ENCODE results near the gene EXD3. TPM values are rescaled to one million over a fixed set of nuclear protein-coding genes. Genes with fewer than 3 reads are reported as not detected.

EXD3 gene
- total and polyA plus RNA-seq, 2 of the 13 experiments (the other 11 are each of a cell fraction or from before 2014, with no cell fraction given), result 2.7 to 4.8 TPM

- no peak for TF ChIP-seq HNRNPK (IDR thresholded peaks at IDR 0.05; ENCODE audit: low read depth, low read length, poor library complexity, severe bottlenecking)
- no peak for TF ChIP-seq ZNF382 (CRISPR knock-in tag; IDR thresholded peaks at IDR 0.05; ENCODE audit: borderline replicate concordance)
- no peak for TF ChIP-seq ZNF225 (CRISPR knock-in tag; IDR thresholded peaks at IDR 0.05)
- TF ChIP-seq ZNF775 (CRISPR knock-in tag; IDR thresholded peaks at IDR 0.05; ENCODE audit: borderline replicate concordance), result no peak
- TF ChIP-seq, protein P1, sequence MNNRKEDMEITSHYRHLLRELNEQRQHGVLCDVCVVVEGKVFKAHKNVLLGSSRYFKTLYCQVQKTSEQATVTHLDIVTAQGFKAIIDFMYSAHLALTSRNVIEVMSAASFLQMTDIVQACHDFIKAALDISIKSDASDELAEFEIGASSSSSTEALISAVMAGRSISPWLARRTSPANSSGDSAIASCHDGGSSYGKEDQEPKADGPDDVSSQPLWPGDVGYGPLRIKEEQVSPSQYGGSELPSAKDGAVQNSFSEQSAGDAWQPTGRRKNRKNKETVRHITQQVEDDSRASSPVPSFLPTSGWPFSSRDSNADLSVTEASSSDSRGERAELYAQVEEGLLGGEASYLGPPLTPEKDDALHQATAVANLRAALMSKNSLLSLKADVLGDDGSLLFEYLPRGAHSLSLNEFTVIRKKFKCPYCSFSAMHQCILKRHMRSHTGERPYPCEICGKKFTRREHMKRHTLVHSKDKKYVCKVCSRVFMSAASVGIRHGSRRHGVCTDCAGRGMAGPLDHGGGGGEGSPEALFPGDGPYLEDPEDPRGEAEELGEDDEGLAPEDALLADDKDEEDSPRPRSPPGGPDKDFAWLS (CRISPR knock-in tag; IDR thresholded peaks at IDR 0.05; ENCODE audit: borderline replicate concordance), result no peak
- 0 out of 2 replicates have a peak, but pooled peaks have one; percentile 31 for TF ChIP-seq IRF9 (CRISPR knock-in tag; IDR thresholded peaks at IDR 0.05; ENCODE audit: borderline replicate concordance)
- no peak for TF ChIP-seq ZNF878 (CRISPR knock-in tag; IDR thresholded peaks at IDR 0.05)
- TF ChIP-seq DDIT3 (CRISPR knock-in tag; IDR thresholded peaks at IDR 0.05), result no peak
- no peak for TF ChIP-seq ZNF557 (CRISPR knock-in tag; IDR thresholded peaks at IDR 0.05)
- no peak for TF ChIP-seq MAFK (conservative IDR thresholded peaks at IDR 0.05 in 1 of 2, IDR thresholded peaks at IDR 0.05 in 1 of 2; ENCODE audit: low read length in 2 of 2)
- peak; percentile 31 for TF ChIP-seq HNRNPLL (IDR thresholded peaks at IDR 0.05; ENCODE audit: low read depth, low read length, poor library complexity, severe bottlenecking)
- 0 out of 2 replicates have a peak, but pooled peaks have one; percentile 36 for TF ChIP-seq TFDP1 (CRISPR knock-in tag; IDR thresholded peaks at IDR 0.05; ENCODE audit: borderline replicate concordance)
- TF ChIP-seq ZNF224 (CRISPR knock-in tag; IDR thresholded peaks at IDR 0.05), result no peak
- TF ChIP-seq ZNF234 (CRISPR knock-in tag; conservative IDR thresholded peaks at IDR 0.05), result no peak
- no peak for TF ChIP-seq ZNF556 (CRISPR knock-in tag; IDR thresholded peaks at IDR 0.05; ENCODE audit: borderline replicate concordance)
- peak; percentile 37; the same call in 1 of the 2 replicates for TF ChIP-seq ZFP91 (CRISPR knock-in tag; IDR thresholded peaks at IDR 0.05; ENCODE audit: borderline replicate concordance)
- TF ChIP-seq UBTF (CRISPR knock-in tag; IDR thresholded peaks at IDR 0.05), result peak; percentile 21; the same call in 1 of the 2 replicates
Observed at GRCh38 chr9:137305060-137305797, 117.7 kb downstream of the EXD3 start (continued).
